SH-SY5Y (cell line): ENCODE measurements around the gene DTNBP1.

Experiments
- GATA2 ChIP-seq: IDR thresholded peaks from 2 replicates; pipeline ENCODE4 v1.6.1; 2011; ENCODE audit warnings: mild to moderate bottlenecking, low read depth, low read length
- GATA3 ChIP-seq: IDR thresholded peaks from 2 replicates; pipeline ENCODE4 v1.6.1; 2011; ENCODE audit warnings: low read depth, mild to moderate bottlenecking, low read length, moderate library complexity

The DTNBP1 gene

DNA sequence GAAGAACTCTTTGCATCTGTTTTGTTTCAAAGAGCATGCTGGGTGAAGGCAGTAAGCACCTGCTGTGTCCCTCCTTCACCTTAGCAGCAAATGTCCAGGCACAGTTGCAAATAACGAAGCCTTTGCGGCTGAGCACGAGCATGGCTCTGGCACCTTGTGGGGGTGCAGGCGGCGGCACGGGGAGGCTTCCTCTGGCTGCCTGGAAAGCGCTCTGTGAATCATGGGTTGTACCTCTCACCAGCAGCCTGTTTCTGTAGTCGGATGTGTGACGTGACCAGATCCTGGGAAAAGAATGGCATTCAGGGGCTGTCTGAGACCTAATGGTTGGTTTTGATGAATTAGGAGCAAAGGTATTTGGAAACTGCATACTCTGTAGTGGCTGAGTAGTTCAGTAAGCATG, 144.8 kb downstream of the DTNBP1 start:
- no peak for TF ChIP-seq GATA3
- no peak for TF ChIP-seq GATA2

DNA sequence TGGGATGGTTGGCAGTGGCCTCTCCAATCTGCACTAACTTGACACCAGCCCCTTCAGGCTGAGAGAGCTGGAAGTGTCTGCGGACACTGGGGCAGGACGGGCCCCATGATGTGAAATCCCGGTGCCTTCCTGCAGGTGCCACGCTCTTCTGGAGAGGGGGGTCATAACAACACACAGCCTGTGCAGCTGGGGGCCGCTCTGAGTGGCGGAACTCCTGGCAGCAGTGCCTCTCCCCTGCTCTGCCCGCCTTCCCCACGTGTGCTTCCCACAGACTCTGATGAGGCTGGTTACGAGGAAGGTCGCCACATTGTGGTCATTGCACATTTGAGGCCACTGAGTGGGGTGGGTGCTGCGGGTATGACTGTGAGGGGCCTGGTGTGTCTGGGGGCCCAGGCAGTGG, 145.2 kb downstream of the DTNBP1 start:
- TF ChIP-seq GATA3 (no peak), GATA2 (no peak)

DNA sequence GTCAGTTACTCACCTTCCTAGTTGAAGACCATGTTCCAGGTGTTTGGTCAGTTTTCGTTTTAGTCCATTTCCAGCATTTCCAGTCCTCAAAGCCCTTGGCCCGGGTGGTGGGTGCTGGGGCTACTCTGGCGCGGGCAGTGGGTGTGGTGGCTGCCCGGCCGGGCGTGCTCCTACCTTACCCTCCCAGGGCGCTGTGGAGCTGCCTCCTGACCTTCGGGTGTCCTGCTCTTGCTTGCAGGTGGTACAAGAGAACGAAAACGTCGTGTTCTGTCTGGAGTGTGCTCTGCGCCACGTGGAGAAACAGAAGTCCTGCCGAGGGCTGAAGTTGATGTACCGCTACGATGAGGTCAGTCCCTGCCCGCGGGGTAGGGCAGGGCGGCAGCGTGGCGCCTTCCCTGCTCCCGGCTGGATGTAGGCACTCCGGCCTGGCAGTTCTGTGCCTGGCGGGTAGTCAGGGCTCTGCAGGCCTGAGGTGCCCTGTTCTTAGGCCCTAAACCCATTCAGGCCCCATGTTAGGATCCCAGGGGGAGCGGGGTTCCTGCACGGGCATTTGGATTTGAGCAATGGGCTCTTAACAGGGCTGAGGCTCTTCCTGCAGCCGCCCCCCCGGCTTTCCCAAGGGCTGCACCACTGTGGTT, 145.8 kb downstream of the DTNBP1 start:
- TF ChIP-seq GATA3, result no peak
- TF ChIP-seq GATA2, result no peak

DNA sequence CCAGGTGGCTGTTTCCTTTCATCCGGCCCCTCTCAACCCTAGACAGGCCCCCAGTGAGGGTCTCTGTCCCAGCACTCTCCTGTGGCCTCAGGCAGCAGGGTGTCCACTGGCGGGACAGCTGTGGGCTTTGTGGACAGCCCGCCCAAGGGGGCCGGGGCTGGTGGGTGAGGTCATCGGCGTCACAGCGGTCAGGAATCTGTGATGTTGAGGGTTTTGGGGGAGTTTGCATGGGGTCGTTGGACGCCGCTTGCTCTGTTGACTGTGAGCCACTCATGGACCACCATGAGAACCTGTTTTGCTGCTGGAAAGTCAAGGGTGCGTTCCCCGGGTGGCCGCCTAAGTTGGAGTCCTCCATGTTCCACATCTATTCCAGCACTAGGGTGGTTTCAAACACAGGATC, 146.4 kb downstream of the DTNBP1 start:
- TF ChIP-seq GATA3 (no peak), GATA2 (no peak)

DNA sequence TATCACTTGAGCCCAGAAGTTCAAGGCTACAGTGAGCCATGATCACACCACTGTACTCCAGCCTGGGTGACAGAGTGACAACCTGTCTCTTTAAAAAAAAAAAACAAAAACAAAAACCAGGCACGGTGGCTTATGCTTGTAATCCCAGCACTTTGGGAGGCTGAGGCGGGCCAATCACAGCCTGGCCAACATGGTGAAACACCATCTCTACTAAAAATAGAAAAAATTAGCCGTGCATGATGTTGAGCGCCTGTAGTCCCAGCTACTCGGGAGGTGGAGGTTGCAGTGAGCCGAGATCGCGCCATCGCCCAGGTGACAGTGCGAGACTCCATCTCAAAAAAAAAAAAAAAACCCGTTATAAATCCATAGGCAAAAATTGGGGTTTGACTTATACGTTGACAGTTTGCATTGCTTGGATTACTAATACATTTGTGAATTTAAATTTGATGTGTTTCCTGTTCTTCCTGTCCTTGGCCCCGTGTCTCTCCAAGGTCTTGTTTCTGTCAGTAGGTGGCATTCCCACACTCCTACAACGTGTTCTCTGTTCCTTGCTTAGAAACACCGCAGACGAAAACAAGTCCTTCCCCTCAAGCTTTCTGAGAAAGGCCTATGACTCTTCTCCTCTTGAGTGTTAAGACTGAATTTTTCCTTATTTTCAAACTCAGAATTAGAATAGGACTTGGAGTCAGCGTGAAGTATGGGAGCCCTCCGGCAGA, 147.0 kb downstream of the DTNBP1 start:
- TF ChIP-seq GATA3, result no peak
- no peak for TF ChIP-seq GATA2

DNA sequence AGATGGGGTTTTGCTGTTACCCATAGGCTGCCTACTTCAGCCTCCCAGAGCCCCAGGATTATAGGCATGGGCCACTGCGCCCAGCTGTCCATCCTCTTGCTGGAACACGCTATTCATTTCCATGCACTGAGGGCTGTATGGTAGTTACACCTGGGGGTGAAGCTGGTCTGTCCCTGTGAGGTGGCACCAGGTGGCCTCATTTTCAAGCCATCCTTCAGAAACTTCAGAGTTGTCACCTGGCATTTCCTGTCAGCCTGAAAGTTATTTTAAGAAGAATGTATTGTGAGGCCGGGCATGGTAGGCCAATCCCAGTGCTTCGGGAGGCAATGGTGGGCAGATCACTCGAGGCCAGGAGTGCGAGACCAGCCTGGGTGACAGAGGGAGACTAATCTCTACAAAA, 147.6 kb downstream of the DTNBP1 start:
- TF ChIP-seq GATA2, result no peak
- TF ChIP-seq GATA3, result no peak

DNA sequence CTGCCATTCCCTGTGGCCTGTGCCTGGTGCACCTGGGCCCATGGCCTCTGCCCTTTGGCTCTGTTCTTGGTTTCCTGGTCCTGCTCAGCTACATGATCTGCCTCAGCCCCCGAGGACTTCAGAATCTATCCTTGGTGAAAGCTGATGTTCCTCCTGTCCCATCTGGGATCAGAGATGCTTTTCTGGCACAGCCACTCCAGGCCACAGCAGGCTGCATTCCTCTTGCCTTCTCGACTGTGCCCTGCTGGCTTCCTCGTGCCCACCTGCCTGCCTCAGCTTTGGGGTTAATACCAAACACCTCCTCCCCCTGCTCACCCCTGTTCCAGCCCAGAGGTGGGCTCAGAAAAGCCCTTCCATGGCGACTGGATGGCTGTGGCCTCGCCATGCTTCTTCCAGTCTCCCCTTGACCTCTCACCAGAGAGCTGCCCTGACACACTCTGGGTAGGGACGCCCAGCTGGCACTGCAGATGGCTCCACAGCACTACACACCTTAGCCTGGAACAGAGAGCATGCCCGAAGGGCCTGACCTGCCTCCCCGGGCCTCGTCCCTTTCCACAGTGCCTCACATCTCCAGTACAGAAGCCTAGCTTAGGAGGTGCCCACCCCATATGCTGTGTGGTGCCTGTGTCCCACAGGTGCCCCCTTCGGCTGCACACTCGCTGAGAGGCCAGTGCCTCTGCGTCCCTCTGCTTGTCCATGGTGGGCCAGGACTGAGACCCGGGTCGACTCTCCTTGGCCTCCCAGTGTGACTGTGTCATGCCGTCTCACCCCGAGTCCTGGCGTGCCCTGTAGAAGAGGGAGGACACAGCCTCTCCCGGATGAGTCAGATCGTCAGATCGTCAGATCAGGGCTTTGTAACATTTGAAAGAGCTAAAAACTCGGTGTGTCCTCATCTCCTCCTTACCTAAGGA, 148.8 kb downstream of the DTNBP1 start:
- no peak for TF ChIP-seq GATA3
- no peak for TF ChIP-seq GATA2

DNA sequence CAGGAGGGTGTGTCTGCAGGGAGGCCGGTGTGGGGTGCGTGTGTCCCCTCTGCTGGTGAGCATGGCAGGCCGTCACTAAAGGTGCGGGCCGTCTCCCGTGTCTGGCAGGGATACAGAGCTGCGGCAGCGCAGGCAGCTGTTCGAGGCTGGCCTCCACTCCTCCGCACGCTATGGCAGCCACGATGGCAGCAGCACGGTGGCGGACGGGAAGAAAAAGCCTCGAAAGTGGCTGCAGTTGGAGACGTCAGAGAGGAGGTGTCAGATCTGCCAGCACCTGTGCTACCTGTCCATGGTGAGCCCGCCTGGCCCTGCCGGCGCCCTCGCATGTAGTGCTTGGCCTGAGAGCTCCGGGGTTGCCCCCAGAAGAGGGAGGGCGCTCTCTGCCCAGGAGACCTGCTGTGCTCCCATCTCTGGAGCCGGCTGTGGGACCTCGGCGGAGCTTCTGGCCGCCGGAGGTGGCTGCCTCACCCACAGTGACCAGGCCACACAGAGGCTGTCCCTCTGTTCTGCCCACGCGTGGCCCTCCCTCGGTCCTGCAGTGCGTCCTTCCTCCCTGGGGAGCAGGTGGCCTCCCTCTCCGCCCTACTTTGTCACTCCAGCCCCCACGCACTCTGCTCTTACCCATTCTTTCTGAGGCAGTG, 149.6 kb downstream of the DTNBP1 start:
- no peak for TF ChIP-seq GATA2
- TF ChIP-seq GATA3, result no peak

DNA sequence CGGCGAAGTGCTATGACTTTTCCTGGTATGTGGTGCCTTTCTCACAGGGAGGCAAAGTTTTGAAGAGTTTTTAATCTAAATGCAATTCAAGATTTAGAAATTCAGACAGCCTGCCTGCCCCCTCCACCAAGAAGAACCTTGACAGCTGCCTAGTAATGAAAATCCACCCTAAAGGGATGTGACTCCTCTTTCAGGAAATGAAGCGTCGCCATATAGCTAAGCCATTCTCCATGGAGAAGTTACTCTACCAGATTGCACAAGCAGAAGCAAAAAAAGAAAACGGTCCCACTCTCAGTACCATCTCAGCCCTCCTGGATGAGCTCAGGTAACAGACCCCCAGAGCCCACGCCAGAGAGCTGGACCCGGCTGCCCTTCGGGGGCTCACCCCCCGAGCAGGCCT, 150.1 kb downstream of the DTNBP1 start:
- no peak for TF ChIP-seq GATA3
- TF ChIP-seq GATA2, result no peak

DNA sequence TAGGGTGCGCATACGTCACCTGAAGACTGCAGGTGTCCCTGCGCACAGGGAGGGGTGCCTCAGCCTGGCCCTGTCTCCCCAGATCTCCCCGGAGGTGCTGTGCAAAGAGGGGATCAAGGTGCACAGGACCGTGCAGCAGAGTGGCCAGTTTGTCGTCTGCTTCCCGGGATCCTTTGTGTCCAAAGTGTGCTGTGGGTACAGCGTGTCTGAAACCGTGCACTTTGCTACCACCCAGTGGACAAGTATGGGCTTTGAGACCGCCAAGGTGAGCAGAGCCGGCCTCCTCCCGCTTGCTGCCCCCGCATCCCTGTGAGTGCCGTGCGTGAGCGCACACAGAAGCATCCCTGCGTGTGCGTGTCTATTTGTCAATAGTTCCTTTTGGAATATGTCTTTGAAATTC, 150.7 kb downstream of the DTNBP1 start:
- TF ChIP-seq GATA3, result no peak

DNA sequence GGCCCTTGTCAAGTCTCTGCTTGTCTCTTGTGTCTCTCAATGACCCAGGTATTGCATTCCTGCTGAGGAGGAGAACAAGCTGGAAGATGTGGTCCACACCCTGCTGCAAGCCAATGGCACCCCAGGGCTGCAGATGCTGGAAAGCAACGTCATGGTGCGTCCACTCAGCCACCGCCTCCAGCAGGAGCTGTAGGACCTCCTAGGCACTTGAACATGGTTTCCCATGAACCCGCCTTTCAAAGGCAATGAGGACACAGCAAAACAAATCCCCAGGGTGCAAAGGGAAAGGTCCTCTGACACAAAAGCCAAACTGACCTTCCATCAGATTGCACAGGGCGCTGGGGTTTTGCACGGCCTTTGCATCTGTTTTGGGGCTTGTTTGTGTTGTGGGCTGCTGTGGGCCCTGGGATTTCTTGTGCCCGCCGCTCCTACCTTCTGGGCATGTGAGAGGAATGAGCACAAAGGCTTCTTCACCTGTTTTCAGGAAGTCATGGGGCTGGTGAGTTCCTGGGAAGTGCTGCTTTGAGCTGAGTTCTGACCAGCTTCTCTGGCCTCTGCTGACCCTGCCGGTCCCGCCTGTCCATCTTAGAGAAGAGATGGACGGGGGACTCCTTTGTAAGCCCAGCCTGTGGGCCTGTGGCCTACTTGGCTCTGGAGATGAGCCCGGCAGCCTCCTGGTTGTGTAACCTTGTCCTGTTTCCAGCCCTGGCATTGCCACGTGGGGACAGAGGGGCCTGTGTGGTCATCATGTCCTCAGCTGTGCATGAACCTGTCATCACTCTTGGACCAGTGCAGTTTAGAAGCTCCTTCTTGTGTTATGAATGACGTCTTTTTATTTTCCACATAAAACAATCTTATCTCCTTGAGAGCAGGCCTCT, 151.3 kb downstream of the DTNBP1 start:
- TF ChIP-seq GATA3 (no peak), GATA2 (no peak)

DNA sequence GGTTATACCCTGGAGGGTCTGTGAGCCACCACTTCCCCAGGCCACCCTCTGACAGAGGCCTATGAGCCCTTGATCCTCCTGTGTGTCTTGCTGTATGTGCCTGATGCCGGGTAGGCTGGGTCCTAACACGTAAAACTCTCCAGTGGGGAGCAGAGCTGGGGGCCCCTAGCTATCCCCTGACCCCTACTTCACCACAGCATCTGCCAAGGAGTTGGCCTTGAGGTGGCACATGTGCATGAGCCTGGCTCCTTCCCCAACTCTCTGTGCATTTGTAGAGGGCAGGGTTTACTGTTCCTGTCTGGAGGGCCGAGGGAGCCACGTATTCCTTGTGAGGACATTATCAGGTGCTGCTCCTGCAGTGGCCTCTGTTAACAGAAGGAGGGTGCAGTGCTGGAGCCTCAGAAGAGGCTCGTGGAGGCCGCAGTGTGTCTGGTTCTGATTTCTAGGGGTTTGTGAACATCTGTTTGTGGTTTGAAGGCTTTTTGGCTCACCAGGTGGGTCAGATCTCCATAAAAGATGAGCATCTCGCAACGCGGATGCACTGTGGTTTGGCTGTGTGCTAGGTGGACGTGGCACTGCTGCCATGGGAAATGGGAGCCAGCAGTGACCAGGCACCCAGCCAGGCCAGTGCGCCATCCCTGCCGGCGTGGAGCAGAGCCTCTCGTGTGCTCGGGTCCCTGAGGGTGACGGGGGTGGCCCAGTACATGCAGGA, 152.1 kb downstream of the DTNBP1 start:
- TF ChIP-seq GATA2, result no peak
- TF ChIP-seq GATA3, result no peak

DNA sequence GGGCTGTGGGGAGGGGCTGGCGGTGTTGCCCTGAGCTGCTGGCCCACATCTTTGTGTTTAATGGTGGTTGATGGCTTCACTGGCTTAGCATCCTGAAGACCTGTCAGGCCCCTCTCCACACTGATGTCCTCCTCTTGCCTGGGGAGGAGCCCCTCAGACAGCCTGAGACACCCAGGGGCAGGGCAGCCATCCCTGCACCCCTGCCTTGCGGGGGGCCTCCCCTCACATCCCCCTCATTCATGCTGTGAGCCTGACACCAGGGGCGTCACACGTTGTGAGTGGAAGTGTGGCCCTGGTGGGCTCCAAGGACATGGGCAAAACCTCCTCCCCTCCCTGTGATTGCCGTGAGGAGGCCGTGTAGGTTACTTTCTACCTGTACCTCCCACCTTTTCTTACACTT, 152.7 kb downstream of the DTNBP1 start:
- no peak for TF ChIP-seq GATA3
- no peak for TF ChIP-seq GATA2
